ENCODE results near the gene IGIP. TPM values are rescaled to one million over a fixed set of nuclear protein-coding genes. Genes with fewer than 3 reads are reported as not detected.

Gene IGIP
- total RNA-seq, 1 experiment from 2014 or later: 2.5 TPM

- BruUV-seq (replicated peaks): no TSS peak
- Histone ChIP-seq H3K27me3 (replicated peaks; ENCODE audit: insufficient read depth, low read depth, low read length, poor library complexity) (no peaks in the 10 kb centered on the region), H3K4me1 (ENCODE audit: insufficient read depth, low read length, poor library complexity, severe bottlenecking) (no peaks in the 10 kb centered on the region), H3K27ac (ENCODE audit: low read depth, low read length, poor library complexity, severe bottlenecking) (no peak overlapping the region), H3K4me3 (ENCODE audit: low read depth, low read length, poor library complexity, severe bottlenecking) (no peak overlapping the region), H3K36me3 (ENCODE audit: insufficient read depth, low read length, poor library complexity, severe bottlenecking) (no peaks in the 10 kb centered on the region), H3K9me3 (ENCODE audit: low read depth, low read length, poor library complexity, severe bottlenecking) (no peaks in the 10 kb centered on the region)
- DNase-seq (ENCODE audit: low spot score): no peak
- intact Hi-C loops (cut with micrococcal nuclease; ENCODE audit: unreplicated experiment): no loop called here
- TF ChIP-seq CTCF (conservative IDR thresholded peaks at IDR 0.05; ENCODE audit: low read depth, low read length): no peak
- no peak for TF ChIP-seq EZH2 (IDR thresholded peaks at IDR 0.05; ENCODE audit: borderline replicate concordance, low read depth, low read length, poor library complexity, severe bottlenecking)
- CTCF ChIA-PET: interaction anchor here (1.6 kb wide), 1 partner anchor 72 kb away, joined by 5 read pairs; no protein-coding TSS in a partner anchor
- POLR2A ChIA-PET (ENCODE audit: low non-redundant PET): no interaction called here
These were observed 19.5 kb downstream of the IGIP start for GRCh38 chr5:140145256-140145655.

DNA sequence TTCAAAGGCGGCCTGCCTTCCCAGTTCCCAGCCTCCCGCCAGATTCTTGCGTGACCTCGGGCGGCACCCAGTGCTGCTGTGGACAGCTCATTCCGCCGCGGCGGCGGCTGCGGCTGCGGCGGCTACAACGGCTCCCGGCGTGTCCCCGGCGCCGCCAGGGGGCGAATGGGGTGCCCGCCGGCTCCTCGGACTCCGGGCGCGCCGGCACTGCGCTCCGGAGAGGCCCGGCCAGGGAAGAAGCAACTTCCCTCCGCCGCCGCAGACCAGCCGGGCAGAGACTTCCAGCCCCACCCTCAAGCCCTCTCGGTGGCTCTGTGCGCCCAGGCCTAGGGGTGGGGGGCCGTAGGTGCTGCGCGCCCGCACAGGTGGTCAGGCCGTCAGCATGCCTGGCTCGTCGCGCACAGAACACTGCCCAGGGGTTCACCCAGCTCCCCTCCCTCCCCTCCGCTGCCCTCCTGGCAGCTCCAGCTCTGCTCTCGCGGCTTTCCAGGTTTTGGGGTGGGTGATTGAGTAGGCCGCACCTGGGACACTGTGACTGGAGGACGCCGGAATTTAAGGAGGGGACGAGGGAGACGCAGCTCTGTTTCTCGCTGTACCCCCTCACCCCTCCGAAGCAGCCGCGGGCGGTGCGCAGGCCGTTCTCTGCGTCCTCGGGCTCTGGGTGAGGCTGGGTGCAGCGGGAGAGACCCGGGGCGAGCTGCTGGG is 20.2 kb downstream of the IGIP start:
- no peak overlapping the region for H3K4me3 ChIP-seq (ENCODE audit: low read depth, low read length, poor library complexity, severe bottlenecking)
- H3K27me3 ChIP-seq (replicated peaks; ENCODE audit: insufficient read depth, low read depth, low read length, poor library complexity): no peaks in the 10 kb centered on the region
- CTCF ChIA-PET: no interaction called here
- H3K36me3 ChIP-seq (ENCODE audit: insufficient read depth, low read length, poor library complexity, severe bottlenecking): no peaks in the 10 kb centered on the region
- BruUV-seq (replicated peaks): no TSS peak
- no peak for TF ChIP-seq CTCF (conservative IDR thresholded peaks at IDR 0.05; ENCODE audit: low read depth, low read length)
- no peak for TF ChIP-seq EZH2 (IDR thresholded peaks at IDR 0.05; ENCODE audit: borderline replicate concordance, low read depth, low read length, poor library complexity, severe bottlenecking)
- no peak overlapping the region for H3K27ac ChIP-seq (ENCODE audit: low read depth, low read length, poor library complexity, severe bottlenecking)
- DNase-seq (ENCODE audit: low spot score): no peak
- POLR2A ChIA-PET (ENCODE audit: low non-redundant PET): no interaction called here
- no peaks in the 10 kb centered on the region for H3K4me1 ChIP-seq (ENCODE audit: insufficient read depth, low read length, poor library complexity, severe bottlenecking)
- no peaks in the 10 kb centered on the region for H3K9me3 ChIP-seq (ENCODE audit: low read depth, low read length, poor library complexity, severe bottlenecking)
- intact Hi-C loops (cut with micrococcal nuclease; ENCODE audit: unreplicated experiment): no loop called here

DNA sequence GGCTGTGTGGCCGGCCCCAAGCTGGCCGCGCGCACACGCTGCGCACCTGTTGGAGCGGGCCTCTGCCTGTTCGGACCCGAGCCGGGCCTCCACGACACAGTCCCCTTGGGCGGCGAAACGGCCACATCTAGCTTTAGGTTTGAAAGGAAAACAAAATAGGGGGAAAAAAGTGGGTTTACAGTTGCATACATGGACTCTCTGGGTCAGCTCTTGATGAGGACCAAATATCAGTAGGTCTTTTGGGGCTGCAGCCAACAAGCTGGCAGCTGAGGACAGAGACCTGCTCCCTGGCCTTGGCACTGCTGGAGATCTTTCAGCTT is 20.7 kb downstream of the IGIP start:
- H3K4me1 ChIP-seq (ENCODE audit: insufficient read depth, low read length, poor library complexity, severe bottlenecking): no peaks in the 10 kb centered on the region
- POLR2A ChIA-PET (ENCODE audit: low non-redundant PET): interaction anchor here (0.7 kb wide), 1 partner anchor 28 kb away, joined by 6 read pairs; no protein-coding TSS in a partner anchor
- CTCF ChIA-PET: no interaction called here
- H3K27me3 ChIP-seq (replicated peaks; ENCODE audit: insufficient read depth, low read depth, low read length, poor library complexity): no peaks in the 10 kb centered on the region
- no peak overlapping the region for H3K4me3 ChIP-seq (ENCODE audit: low read depth, low read length, poor library complexity, severe bottlenecking)
- H3K27ac ChIP-seq (ENCODE audit: low read depth, low read length, poor library complexity, severe bottlenecking): no peak overlapping the region
- no peaks in the 10 kb centered on the region for H3K36me3 ChIP-seq (ENCODE audit: insufficient read depth, low read length, poor library complexity, severe bottlenecking)
- no peak for TF ChIP-seq EZH2 (IDR thresholded peaks at IDR 0.05; ENCODE audit: borderline replicate concordance, low read depth, low read length, poor library complexity, severe bottlenecking)
- no peak for TF ChIP-seq CTCF (conservative IDR thresholded peaks at IDR 0.05; ENCODE audit: low read depth, low read length)
- DNase-seq (ENCODE audit: low spot score): no peak
- intact Hi-C loops (cut with micrococcal nuclease; ENCODE audit: unreplicated experiment): no loop called here
- no peaks in the 10 kb centered on the region for H3K9me3 ChIP-seq (ENCODE audit: low read depth, low read length, poor library complexity, severe bottlenecking)
- no TSS peak for BruUV-seq (replicated peaks)
